ENCODE results near the gene PXMP4. TPM values are rescaled to one million over a fixed set of nuclear protein-coding genes. Genes with fewer than 3 reads are reported as not detected.

Gene PXMP4
- total RNA-seq, 1 experiment from 2014 or later, result 15.6 TPM

DNA sequence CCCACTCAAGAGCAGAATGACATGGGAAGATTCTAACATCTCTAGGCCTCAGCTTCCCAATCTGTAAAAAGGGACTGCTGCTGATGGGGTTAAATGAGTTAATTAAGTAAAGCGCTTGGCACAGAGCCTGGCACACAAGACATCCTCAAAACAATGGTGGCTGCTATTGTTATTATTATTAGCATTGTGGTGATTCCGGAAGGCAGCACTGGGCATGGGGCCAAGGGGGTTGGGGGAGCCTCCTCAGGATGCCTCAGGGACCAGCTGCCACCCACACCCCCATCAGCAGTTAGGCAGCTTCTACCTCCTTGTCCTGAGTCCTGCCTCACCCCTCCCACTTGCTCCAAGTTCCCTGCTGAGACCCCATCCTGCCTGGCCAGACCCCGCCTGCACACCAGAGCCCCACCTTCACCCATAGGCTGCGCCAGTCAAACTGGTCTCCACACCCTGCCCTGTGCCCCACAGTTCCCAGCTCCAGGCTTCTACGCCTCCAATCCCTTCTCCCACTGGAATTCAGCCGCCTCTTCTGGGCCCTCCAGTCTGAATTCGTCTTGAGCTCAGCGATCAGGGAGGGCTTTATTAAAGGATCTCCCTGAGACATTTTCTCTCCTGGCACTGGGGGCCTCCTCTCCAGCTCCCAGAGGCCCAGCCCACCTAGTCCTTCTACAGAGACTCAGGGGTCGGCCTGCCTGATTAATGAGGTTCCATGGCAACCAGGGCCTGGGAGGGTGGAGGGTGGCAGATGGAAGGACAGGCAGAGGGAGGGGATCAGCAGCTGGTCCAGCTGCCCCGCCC, 35.4 kb downstream of the PXMP4 start:
- DNase-seq (ENCODE audit: low read depth), result no peak

- DNase-seq (ENCODE audit: low read depth), result no peak
Observed at GRCh38 chr20:33681728-33682353, 38.3 kb downstream of the PXMP4 start.

DNA sequence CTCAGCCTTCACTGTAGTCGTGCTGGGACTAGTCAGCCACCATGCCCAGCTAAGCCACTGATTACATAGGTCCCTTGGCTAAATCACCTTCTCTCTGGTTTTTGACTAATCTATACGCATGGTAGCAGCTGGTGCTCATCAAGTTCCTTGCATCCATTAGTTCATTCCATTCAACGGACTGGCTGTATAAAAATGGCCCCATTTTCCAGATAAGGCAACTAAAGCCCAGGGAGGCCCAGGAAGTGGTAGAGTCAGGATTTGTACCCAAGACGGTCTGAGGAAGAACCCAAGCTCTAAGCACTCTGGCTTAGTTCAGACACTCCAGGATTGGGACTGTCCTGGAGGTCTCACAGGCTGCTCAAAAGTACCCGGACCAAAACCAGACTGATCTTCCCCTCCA, 38.8 kb downstream of the PXMP4 start:
- no peak for DNase-seq (ENCODE audit: low read depth)

- no peak for DNase-seq (ENCODE audit: low read depth)
Observed at GRCh38 chr20:33680686-33681085, 39.4 kb downstream of the PXMP4 start.

- no peak for DNase-seq (ENCODE audit: low read depth)
Observed at GRCh38 chr20:33679758-33680485, 40.2 kb downstream of the PXMP4 start.

DNA sequence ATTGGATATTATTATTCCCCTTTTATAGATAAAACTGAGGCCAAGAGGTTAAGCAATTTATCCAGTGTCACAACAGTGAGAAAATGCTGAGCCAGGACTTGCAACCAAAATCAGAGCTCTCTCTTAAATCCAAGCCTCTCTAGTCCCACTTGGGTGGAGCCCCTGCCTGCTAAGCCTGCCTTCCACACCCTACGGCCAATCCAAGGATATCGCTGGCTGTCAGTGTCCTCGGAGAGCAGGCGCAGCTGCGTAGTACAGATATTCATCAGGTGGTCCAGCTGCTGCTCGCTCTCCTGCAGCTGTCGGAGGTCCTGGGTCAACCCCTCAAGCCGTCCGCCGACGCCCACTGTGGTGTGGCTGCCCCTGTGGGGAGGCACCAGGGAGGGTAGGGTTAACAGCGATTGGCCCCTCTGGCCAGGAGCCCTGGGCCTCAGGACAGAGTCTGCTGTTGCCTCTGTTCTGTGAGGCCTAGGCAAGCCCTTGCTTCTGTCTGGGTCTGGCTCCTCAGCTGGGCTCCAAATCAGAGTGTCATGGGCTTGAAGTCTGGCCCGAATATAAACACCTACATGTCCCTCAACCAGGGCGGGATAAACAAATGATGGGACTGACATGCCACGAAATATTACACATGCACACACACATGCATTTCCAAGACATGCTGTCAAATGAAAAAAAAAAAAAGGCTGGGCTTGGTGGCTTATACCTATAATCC, 42.0 kb downstream of the PXMP4 start:
- no peak for DNase-seq (ENCODE audit: low read depth)

GRCh38 chr20:33676652-33677645, 43.2 kb downstream of the PXMP4 start:
- DNase-seq (ENCODE audit: low read depth), result no peak

DNA sequence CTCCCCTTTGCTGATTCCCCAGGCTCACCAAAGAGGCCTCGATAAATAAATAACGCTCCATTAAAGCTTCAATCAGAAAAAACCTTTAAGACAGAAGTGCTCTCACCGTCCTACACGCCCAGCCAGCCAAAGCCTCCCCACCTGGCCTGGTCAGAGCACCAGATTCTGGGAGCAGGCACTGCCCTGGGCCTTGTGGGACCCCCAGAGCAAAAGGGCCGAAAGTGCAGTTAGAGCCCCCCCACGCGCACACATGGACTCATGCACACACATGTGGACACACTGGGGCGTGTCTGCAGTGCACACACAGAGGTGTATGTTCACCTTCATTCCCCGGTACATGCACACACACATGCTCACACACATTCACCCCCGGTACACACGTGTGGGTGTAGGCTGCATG, 44.0 kb downstream of the PXMP4 start:
- no peak for DNase-seq (ENCODE audit: low read depth)

DNA sequence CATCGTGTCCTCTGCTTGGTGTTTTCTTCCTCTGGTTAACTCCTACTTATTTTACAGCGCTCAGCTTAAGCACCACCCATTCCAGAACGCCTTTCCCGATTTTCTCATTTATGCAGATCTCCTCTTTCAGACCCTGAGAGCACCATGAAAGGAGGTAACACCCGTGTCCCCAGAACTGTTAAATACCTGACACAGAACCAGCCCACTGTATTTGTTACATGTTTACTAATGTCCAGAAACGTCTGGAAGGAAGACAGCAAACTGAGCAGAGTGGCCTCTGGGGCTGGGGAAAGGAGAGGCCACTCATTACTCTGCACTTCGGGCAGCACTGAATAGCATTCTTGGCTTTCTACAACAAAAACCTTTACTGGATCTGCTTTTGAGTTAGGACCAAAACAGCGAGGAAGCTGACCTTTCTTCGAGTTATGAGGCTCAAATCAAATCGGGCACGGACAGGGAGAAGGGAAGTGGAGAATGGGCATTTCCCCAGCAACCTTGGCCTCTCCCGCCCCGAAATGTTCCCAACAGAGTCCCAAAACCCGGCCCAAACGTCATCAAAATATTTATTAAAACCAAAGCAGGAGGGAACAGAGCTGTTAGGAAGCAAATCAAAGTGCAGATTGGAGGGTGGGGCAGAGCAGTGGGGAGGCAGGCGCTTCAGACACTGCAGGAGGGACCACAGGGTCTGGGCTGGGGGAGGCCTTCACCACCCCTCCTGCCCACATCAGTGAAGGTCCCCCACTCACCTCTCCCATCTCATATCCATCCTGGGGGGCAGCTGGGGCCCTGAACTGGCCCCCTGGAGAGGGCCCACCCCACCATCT, 44.8 kb downstream of the PXMP4 start:
- no peak for DNase-seq (ENCODE audit: low read depth)

DNA sequence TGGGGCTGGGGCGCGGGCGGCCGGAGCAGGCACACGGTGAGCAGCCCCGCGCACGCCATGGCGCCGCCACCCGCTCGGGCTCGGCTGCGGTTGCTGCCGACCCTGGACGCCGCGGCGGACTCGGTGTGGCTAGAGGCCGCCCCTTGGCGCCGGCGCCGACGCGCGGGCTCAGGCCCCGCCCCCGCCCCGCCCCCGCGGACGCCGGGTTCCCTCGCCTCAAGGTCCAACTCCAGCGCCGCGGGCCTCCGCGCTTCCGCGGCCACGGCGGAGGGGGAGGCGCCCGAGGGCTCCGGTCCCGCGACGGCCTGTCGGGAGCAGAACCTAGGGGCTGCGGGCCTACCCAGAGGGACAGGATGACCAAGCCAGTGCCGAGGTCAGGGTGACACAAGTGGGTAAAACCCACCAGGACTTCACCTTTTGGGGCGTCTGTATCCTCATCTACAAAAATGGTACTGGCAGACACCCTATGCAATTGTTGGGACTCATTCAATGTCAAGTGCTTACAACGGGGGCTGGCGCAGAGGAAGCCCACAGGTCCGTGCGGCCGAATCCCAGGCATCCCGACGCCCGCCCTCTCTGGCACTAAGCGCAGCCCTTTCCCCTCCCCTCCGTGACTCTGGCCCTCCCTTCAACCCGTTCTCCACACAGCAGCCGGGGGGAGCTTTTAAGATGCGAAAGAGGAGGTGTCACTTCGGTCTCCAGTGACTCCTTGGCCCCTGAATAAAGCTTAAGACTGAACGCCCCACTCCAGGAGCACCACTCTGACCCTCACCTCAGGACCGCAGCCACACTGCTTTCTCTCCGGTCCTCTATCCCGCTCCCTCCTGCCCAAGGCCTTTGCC, 45.6 kb downstream of the PXMP4 start, which contains the start of gene NECAB3:
Gene NECAB3 (minus strand): TSS at position 135 of the 842 bp plus-strand sequence. CDS start 76 bp downstream, at position 59.
- DNase-seq (ENCODE audit: low read depth), result peak; percentile 79

GRCh38 chr20:33673410-33674293, 46.5 kb downstream of the PXMP4 start:
- peak; percentile 81 for DNase-seq (ENCODE audit: low read depth)

GRCh38 chr20:33673114-33673409, 47.0 kb downstream of the PXMP4 start:
- no peak for DNase-seq (ENCODE audit: low read depth)

GRCh38 chr20:33672426-33673113, 47.5 kb downstream of the PXMP4 start:
- no peak for DNase-seq (ENCODE audit: low read depth)

DNA sequence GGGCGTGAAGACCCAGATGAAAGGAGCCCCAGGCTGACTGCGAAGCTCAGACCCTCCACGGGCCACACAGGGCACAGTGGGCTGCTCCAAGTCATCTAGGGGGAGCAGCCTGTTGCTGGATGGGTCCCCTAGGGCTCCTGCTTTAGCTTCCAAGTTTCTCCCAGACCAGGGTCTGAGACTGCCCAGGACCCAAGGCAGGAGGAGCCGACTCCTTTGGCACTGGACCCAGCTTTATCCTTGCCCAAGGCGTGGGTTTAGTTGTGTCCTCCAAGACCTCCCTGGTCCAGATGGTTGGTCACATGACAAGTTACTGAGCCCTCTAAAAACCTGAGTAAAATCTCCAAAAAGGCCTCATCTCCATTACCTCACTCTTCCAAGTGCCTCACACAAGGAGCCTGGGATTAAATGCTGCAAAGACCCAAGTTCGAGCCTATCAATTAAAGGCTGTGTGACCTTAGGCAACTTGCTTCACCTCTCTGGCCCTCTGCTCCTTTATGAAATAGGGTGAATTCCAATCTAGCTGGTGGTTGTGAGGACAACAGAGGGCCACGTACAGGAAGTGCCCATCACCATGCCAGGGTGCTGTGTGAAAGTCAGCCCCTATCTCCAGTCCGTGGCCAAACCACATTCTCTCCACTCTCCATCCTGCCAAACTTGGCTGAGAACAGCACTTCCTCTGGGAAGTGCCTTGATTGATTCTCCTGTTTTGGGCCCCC, 48.4 kb downstream of the PXMP4 start:
- no peak for DNase-seq (ENCODE audit: low read depth)

GRCh38 chr20:33670715-33671499, 49.2 kb downstream of the PXMP4 start:
- no peak for DNase-seq (ENCODE audit: low read depth)

Data from M059J (cell line).